Embryonic facial prominence (tissue), 1 donor: ENCODE results near the gene PNMA1.

Source experiments
- DNase-seq: peaks from one replicate; pipeline ENCODE4 v3.0.0-alpha.2; 2016; ENCODE audit errors: extremely low spot score

PNMA1 gene

DNA sequence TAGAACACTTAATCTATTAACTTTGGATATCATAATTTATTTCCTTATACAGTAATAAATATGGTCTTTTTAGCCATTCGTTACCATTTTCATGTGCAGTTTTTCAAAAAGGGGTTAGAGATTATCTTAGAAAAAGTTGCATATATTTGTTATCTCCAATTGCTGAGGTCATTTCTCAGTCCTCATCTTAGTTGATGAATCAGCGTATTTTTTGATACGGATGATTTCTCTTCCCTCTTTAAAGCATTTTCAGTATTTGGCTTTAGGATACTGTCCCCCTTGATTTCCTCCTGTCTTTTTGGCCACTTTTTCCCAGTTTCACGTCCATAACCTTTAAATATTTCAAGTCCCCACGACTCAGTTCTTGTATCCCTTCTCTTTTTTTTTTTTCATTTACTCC is 47.6 kb downstream of the PNMA1 start:
- no peak for DNase-seq

DNA sequence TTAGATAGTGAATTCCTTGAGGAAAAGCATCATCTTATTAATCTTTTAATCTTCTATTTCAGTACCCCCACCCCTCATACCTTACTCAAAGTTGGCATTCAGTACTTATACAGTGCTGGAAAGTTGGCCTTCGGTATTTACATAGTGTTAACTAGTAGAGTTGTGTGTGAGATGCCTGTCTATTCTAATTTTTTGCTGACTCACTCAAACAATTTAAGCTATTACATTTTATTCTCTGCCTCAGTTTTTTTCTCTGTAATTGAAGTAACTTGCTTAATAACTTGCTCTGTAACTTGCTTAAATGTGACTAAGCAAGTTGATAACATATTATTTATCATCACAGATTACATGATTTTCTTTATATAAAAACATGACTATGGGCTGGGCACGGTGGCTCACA is 49.1 kb downstream of the PNMA1 start:
- DNase-seq = no peak

DNA sequence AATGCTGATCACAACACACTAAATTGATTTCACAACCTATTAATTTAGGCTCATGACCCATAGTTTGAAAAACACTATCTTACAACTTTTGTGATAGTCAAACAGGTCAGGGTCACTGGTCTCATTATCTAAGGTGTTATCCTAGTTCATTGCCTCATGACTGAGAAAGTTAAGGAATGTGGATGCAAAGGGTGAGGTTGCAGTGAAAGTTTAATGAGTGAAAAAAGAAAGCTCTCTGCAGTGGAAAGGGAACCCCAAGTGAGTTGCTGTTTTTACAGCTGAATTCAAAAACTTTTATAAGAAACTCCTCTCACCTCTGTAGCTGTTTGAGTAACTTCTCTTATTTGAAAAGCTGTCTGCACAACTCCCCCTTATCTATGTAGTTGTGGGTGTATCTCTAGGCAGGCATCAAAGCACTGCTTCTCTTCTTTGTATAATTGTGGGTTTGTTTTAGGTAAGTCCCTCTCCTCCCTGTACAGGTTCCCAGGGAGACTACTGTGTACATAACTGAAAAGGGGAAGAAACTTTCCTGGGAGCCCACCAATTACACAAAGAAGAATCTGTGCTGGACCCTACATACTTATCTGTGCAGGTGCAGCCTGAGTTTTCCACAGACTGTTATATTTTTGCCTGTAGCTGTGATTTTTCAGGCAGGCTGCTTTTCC is 50.5 kb downstream of the PNMA1 start:
- no peak for DNase-seq

DNA sequence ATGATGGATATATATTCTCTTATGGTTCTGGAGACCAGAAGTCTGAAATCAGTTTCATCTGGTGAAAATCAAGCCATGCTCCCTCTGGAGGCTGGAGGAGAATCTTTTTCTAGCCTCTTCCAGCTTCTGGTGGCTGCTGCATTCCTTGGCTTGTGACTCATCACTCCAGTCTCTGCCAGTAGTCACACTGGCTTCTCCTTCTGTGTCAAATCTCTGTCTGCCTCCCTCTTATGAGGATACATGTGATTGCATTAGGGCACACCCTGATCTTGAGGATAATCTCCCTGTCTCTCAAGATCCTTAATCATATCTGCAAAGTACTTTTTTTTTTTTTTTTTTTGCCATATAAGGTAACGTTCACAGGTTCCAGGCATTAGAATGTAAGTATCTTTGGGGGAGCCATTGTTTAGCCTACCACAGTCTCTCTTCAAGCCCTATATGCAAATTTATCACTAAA is 51.7 kb downstream of the PNMA1 start:
- no peak for DNase-seq

DNA sequence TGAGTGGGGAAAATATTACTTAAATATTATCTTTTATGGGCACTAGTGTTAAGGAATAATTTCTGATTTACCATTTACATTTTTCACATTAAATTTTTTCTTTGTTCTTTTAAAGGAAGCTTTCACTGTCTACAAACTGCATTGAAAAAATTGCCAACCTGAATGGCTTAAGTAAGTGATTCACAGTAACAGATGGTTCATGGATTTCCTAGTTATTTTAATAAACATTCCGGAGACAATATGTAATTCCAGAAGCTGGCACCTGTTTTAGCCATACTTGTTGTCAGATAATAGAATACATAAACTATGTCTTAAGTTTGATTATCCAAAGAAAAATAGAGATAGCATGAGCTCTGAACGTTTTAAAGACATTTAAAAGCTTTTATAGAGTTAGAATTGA is 52.3 kb downstream of the PNMA1 start:
- no peak for DNase-seq
